H9 (cell line): ENCODE data around the gene VPREB3. TPM values are rescaled to one million over a fixed set of nuclear protein-coding genes. Genes with fewer than 3 reads are reported as not detected.

Experiments used
- DNase-seq: peaks from one replicate; pipeline ENCODE4 v3.0.0-alpha.2; 2017
- H2AFZ ChIP-seq: one replicate; pipeline ENCODE4 v1.6.1; 2013; ENCODE audit warnings: mild to moderate bottlenecking, low read length, control low read depth, moderate library complexity
- H2AK5ac ChIP-seq: 2 replicates; pipeline ENCODE4 v1.6.1; 2013; ENCODE audit warnings: low read length, control low read depth, mixed read lengths; ENCODE audit not compliant: insufficient read length
- H2BK120ac ChIP-seq: one replicate; pipeline ENCODE4 v1.6.1; 2013; ENCODE audit warnings: low read depth, mild to moderate bottlenecking, low read length, control low read depth, inconsistent platforms; ENCODE audit not compliant: poor library complexity, severe bottlenecking
- H2BK12ac ChIP-seq: 2 replicates; pipeline ENCODE4 v1.6.1; 2013; ENCODE audit warnings: low read length, control low read depth, mixed read lengths, low read depth; ENCODE audit not compliant: insufficient read length
- H2BK15ac ChIP-seq: 2 replicates; pipeline ENCODE4 v1.6.1; 2013; ENCODE audit warnings: low read depth, low read length, control low read depth
- H2BK20ac ChIP-seq: one replicate; pipeline ENCODE4 v1.6.1; 2013; ENCODE audit warnings: low read depth, mild to moderate bottlenecking, low read length, control low read depth, inconsistent platforms; ENCODE audit not compliant: poor library complexity, severe bottlenecking
- H2BK5ac ChIP-seq: 2 replicates; pipeline ENCODE4 v1.6.1; 2013; ENCODE audit warnings: low read length, control low read depth, mixed read lengths; ENCODE audit not compliant: insufficient read length
- H3K14ac ChIP-seq: 2 replicates; pipeline ENCODE4 v1.6.1; 2013; ENCODE audit warnings: low read length, control low read depth; ENCODE audit not compliant: insufficient read depth
- H3K18ac ChIP-seq: 2 replicates; pipeline ENCODE4 v1.6.1; 2013; ENCODE audit warnings: low read depth, mild to moderate bottlenecking, mixed read lengths, low read length, control low read depth; ENCODE audit not compliant: insufficient read length
- H3K23ac ChIP-seq: 2 replicates; pipeline ENCODE4 v1.6.1; 2013; ENCODE audit warnings: low read length, control low read depth, mixed read lengths, low read depth; ENCODE audit not compliant: insufficient read length
- H3K23me2 ChIP-seq: 2 replicates; pipeline ENCODE4 v1.6.1; 2013; ENCODE audit warnings: low read depth, mild to moderate bottlenecking, mixed read lengths, low read length, control low read depth; ENCODE audit not compliant: insufficient read length, poor library complexity, severe bottlenecking
- H3K27ac ChIP-seq: 2 replicates; pipeline ENCODE4 v1.5.1; 2013; ENCODE audit warnings: low read length, control low read depth, mixed read lengths, low read depth; ENCODE audit not compliant: insufficient read length
- H3K27me3 ChIP-seq: 2 replicates; pipeline ENCODE4 v1.6.1; 2013; ENCODE audit warnings: low read length, control low read depth, inconsistent platforms; ENCODE audit not compliant: insufficient read depth
- H3K4ac ChIP-seq: 2 replicates; pipeline ENCODE4 v1.6.1; 2013; ENCODE audit warnings: low read depth, mild to moderate bottlenecking, control low read depth, inconsistent platforms, low read length, moderate library complexity
- H3K4me1 ChIP-seq: 2 replicates; pipeline ENCODE4 v1.6.1; 2013; ENCODE audit warnings: low read length, control low read depth, inconsistent platforms; ENCODE audit not compliant: insufficient read depth
- H3K4me2 ChIP-seq: 2 replicates; pipeline ENCODE4 v1.6.1; 2013; ENCODE audit warnings: low read length, control low read depth, mixed read lengths; ENCODE audit not compliant: insufficient read length, insufficient read depth
- H3K56ac ChIP-seq: 2 replicates; pipeline ENCODE4 v1.6.1; 2013; ENCODE audit warnings: low read depth, mild to moderate bottlenecking, mixed read lengths, low read length, control low read depth; ENCODE audit not compliant: insufficient read length
- H3K79me1 ChIP-seq: 2 replicates; pipeline ENCODE4 v1.6.1; 2013; ENCODE audit warnings: low read depth, mild to moderate bottlenecking, moderate library complexity, low read length, control low read depth, inconsistent platforms; ENCODE audit not compliant: insufficient read depth, poor library complexity, severe bottlenecking
- H3K79me2 ChIP-seq: 2 replicates; pipeline ENCODE4 v1.6.1; 2013; ENCODE audit warnings: low read length, control low read depth, inconsistent platforms; ENCODE audit not compliant: insufficient read depth
- H3K9ac ChIP-seq: 2 replicates; pipeline ENCODE4 v1.6.1; 2013; ENCODE audit warnings: low read length, control low read depth, mixed read lengths; ENCODE audit not compliant: insufficient read length; ENCODE audit errors: extremely low read depth
- H3K9me3 ChIP-seq: one replicate; pipeline ENCODE4 v1.6.1; 2013; ENCODE audit warnings: low read depth, low read length, inconsistent platforms; ENCODE audit not compliant: control insufficient read depth
- H3T11ph ChIP-seq: one replicate; pipeline ENCODE4 v1.6.1; 2013; ENCODE audit warnings: mild to moderate bottlenecking, low read length, control low read depth, inconsistent platforms
- H4K20me1 ChIP-seq: one replicate; pipeline ENCODE4 v1.6.1; 2013; ENCODE audit not compliant: control insufficient read depth, insufficient read length, insufficient read depth
- H4K5ac ChIP-seq: 2 replicates; pipeline ENCODE4 v1.6.1; 2013; ENCODE audit warnings: low read depth, mild to moderate bottlenecking, mixed read lengths, low read length, control low read depth; ENCODE audit not compliant: insufficient read length
- H4K8ac ChIP-seq: replicated peaks from 2 replicates; pipeline ENCODE4 v1.6.1; 2013; ENCODE audit warnings: low read length, control low read depth, mixed read lengths, low read depth; ENCODE audit not compliant: insufficient read length
- H4K91ac ChIP-seq: 2 replicates; pipeline ENCODE4 v1.6.1; 2013; ENCODE audit warnings: low read depth, mild to moderate bottlenecking, moderate library complexity, mixed read lengths, low read length, control low read depth; ENCODE audit not compliant: insufficient read length
- H3K27ac Mint-ChIP-seq, 3 experiments: 2 replicates in 2 of 3; 3 replicates in 1 of 3; pipeline ENCODE4 v1.8.0; 2020 to 2021; ENCODE audit warnings: mixed read lengths in 3 of 3, mild to moderate bottlenecking in 1 of 3, moderate library complexity in 1 of 3
- H3K27me3 Mint-ChIP-seq: 2 replicates; pipeline ENCODE4 v1.8.0; 2021; ENCODE audit warnings: low read depth, mild to moderate bottlenecking, moderate library complexity, mixed read lengths
- H3K36me3 Mint-ChIP-seq, 3 experiments: 2 replicates in 2 of 3; 3 replicates in 1 of 3; pipeline ENCODE4 v1.8.0; 2020 to 2021; ENCODE audit warnings: low read depth in 3 of 3, mixed read lengths in 3 of 3; ENCODE audit not compliant: insufficient read depth in 1 of 3
- H3K4me1 Mint-ChIP-seq, 2 experiments: 2 replicates each; pipeline ENCODE4 v1.8.0; 2020; ENCODE audit warnings: mixed read lengths in 2 of 2
- H3K4me3 Mint-ChIP-seq, 2 experiments: 2 replicates in 1 of 2; 3 replicates in 1 of 2; pipeline ENCODE4 v1.8.0; 2020 to 2021; ENCODE audit warnings: mild to moderate bottlenecking in 2 of 2, mixed read lengths in 2 of 2, moderate library complexity in 1 of 2
- H3K9me3 Mint-ChIP-seq, 2 experiments: 2 replicates in 1 of 2; 3 replicates in 1 of 2; pipeline ENCODE4 v1.8.0; 2020; ENCODE audit warnings: mild to moderate bottlenecking in 2 of 2, mixed read lengths in 2 of 2, moderate library complexity in 1 of 2
- WGBS: extraction: QIAGEN DNeasy Blood & Tissue Kit; methylation state at CpG from one replicate; pipeline ENCODE4 v1.1.7; 2013; ENCODE audit warnings: missing lambda C conversion rate, low lambda C conversion rate, mixed read lengths; ENCODE audit not compliant: insufficient read length; ENCODE audit errors: extremely low coverage; 5-methylcytosine and 5-hydroxymethylcytosine counted together
- total RNA-seq: library from RNA; stranded (reverse); gene quantifications from 2 replicates; pipeline ENCODE4 v1.2.1, GENCODE V29; 2021
- TF ChIP-seq, protein P1 (sequence below): fragments of 200-600 bp; sonication (generic); conservative IDR thresholded peaks from 3 replicates; pipeline ENCODE4 v1.8.0; 2021; ENCODE audit warnings: antibody characterized with exemption, mild to moderate bottlenecking

Gene VPREB3
- total RNA-seq, 1 experiment from 2014 or later = 0.50 TPM

GRCh38 chr22:23803001-23803819 is 49.0 kb upstream of the VPREB3 start:
- H4K91ac ChIP-seq = no peak overlapping the region
- H3K23me2 ChIP-seq = no peaks in the 10 kb centered on the region
- H3K9me3 Mint-ChIP-seq = no peaks in the 10 kb centered on the region
- H3K27ac ChIP-seq = no peak overlapping the region
- H2BK20ac ChIP-seq = no peak overlapping the region
- H3K9ac ChIP-seq = no peak overlapping the region
- H3K9me3 ChIP-seq = no peaks in the 10 kb centered on the region
- no peak overlapping the region for H2BK5ac ChIP-seq
- H3K36me3 Mint-ChIP-seq = peaks cover 63 to 89% (median 89%) of the 10 kb centered on the region in 3 experiments
- H4K8ac ChIP-seq = no peak overlapping the region
- no CpG with 5 or more reads among the region's 21 CpGs for WGBS
- H2BK15ac ChIP-seq = no peak overlapping the region
- no peaks in the 10 kb centered on the region for H3K27me3 Mint-ChIP-seq
- no peaks in the 10 kb centered on the region for H3K4me1 ChIP-seq
- no peak overlapping the region for H3K23ac ChIP-seq
- no peaks in the 10 kb centered on the region for H3K79me1 ChIP-seq
- H3T11ph ChIP-seq = no peak overlapping the region
- H2BK120ac ChIP-seq = no peak overlapping the region
- no peak overlapping the region for H3K56ac ChIP-seq
- no peaks in the 10 kb centered on the region for H3K27me3 ChIP-seq
- no peak overlapping the region for H3K4me3 Mint-ChIP-seq
- no peak overlapping the region for H2AK5ac ChIP-seq
- H4K20me1 ChIP-seq = no peaks in the 10 kb centered on the region
- TF ChIP-seq, protein P1, sequence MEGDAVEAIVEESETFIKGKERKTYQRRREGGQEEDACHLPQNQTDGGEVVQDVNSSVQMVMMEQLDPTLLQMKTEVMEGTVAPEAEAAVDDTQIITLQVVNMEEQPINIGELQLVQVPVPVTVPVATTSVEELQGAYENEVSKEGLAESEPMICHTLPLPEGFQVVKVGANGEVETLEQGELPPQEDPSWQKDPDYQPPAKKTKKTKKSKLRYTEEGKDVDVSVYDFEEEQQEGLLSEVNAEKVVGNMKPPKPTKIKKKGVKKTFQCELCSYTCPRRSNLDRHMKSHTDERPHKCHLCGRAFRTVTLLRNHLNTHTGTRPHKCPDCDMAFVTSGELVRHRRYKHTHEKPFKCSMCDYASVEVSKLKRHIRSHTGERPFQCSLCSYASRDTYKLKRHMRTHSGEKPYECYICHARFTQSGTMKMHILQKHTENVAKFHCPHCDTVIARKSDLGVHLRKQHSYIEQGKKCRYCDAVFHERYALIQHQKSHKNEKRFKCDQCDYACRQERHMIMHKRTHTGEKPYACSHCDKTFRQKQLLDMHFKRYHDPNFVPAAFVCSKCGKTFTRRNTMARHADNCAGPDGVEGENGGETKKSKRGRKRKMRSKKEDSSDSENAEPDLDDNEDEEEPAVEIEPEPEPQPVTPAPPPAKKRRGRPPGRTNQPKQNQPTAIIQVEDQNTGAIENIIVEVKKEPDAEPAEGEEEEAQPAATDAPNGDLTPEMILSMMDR = no peak
- no peak overlapping the region for H3K18ac ChIP-seq
- H3K14ac ChIP-seq = no peak overlapping the region
- no peak overlapping the region for H2BK12ac ChIP-seq
- no peak for DNase-seq
- peak overlapping the region in 2 of 3 experiments; percentile 72 to 89; a peak in 3 of 7 replicates for H3K27ac Mint-ChIP-seq
- peaks cover 0 to 3% of the 10 kb centered on the region in 2 experiments; a peak in 1 of 4 replicates for H3K4me1 Mint-ChIP-seq
- no peak overlapping the region for H3K4me2 ChIP-seq
- H3K4ac ChIP-seq = no peak overlapping the region
- H4K5ac ChIP-seq = no peak overlapping the region
- H2AFZ ChIP-seq = no peak overlapping the region
- H3K79me2 ChIP-seq = no peaks in the 10 kb centered on the region
